H4 (cell line): ENCODE results near the gene ADORA2A. TPM values are rescaled to one million over a fixed set of nuclear protein-coding genes. Genes with fewer than 3 reads are reported as not detected.

Source experiments
- DNase-seq: peaks from one replicate; pipeline ENCODE4 v3.0.0-alpha.2; 2015; ENCODE audit warnings: low spot score
- total RNA-seq: library from RNA; depleted of rRNA; stranded (reverse); fragments of >200 nt; shearing (Covaris generic); gene quantifications from 2 replicates; pipeline ENCODE4 v1.2.3, GENCODE V29; 2014

The ADORA2A gene
- total RNA-seq, 1 experiment from 2014 or later = 1.0 TPM

- DNase-seq = no peak
Measured at GRCh38 chr22:24432059-24432853, 4.9 kb downstream of the ADORA2A start.

GRCh38 chr22:24433001-24433827 is 5.8 kb downstream of the ADORA2A start:
- DNase-seq = no peak

GRCh38 chr22:24433828-24434470 is 6.5 kb downstream of the ADORA2A start:
- DNase-seq = no peak

- DNase-seq = no peak
Measured at GRCh38 chr22:24434471-24435322, 7.3 kb downstream of the ADORA2A start.

- no peak for DNase-seq
Measured at GRCh38 chr22:24435323-24435645, 7.9 kb downstream of the ADORA2A start.

- DNase-seq = no peak
Measured at GRCh38 chr22:24435861-24436371, 8.5 kb downstream of the ADORA2A start.

- no peak for DNase-seq
Measured at GRCh38 chr22:24436553-24436952, 9.2 kb downstream of the ADORA2A start.

- DNase-seq = no peak
Measured at GRCh38 chr22:24437091-24437490, 9.7 kb downstream of the ADORA2A start.

GRCh38 chr22:24437741-24438328 is 10.4 kb downstream of the ADORA2A start:
- DNase-seq = no peak

- no peak for DNase-seq
Measured at GRCh38 chr22:24440270-24440717, 12.9 kb downstream of the ADORA2A start.

- DNase-seq = no peak
Measured at GRCh38 chr22:24440718-24441405, 13.5 kb downstream of the ADORA2A start.

- no peak for DNase-seq
Measured at GRCh38 chr22:24441406-24442351, 14.3 kb downstream of the ADORA2A start.

- DNase-seq = no peak
Measured at GRCh38 chr22:24442352-24442744, 14.9 kb downstream of the ADORA2A start.

GRCh38 chr22:24443668-24444067 is 16.3 kb downstream of the ADORA2A start:
- no peak for DNase-seq

- no peak for DNase-seq
Measured at GRCh38 chr22:24444251-24444650, 16.9 kb downstream of the ADORA2A start.

- no peak for DNase-seq
Measured at GRCh38 chr22:24444729-24445466, 17.5 kb downstream of the ADORA2A start.

- DNase-seq = no peak
Measured at GRCh38 chr22:24445481-24446259, 18.3 kb downstream of the ADORA2A start.

GRCh38 chr22:24446260-24446611 is 18.8 kb downstream of the ADORA2A start:
- no peak for DNase-seq
